ENCODE results near the gene BHMT. TPM values are rescaled to one million over a fixed set of nuclear protein-coding genes. Genes with fewer than 3 reads are reported as not detected.

Gene BHMT
- total and polyA plus RNA-seq, 2 experiments from 2014 or later = 2.6 to 4.2 TPM

GRCh38 chr5:79168031-79168430, 56.4 kb downstream of the BHMT start:
- Histone ChIP-seq H3K4me2 (no peak overlapping the region), H2AFZ (no peak overlapping the region), H3K36me3 (ENCODE audit: insufficient read depth) (no peaks in the 10 kb centered on the region), H3K4me1 (ENCODE audit: insufficient read depth) (peaks cover 17% of the 10 kb centered on the region), H4K20me1 (replicated peaks; ENCODE audit: insufficient read depth) (no peaks in the 10 kb centered on the region), H3K9me2 (ENCODE audit: insufficient read depth) (0 out of 2 replicates have a peak, but pooled peaks cover 2% of the 10 kb centered on the region), H3K4me3 (no peak overlapping the region), H3K79me2 (replicated peaks; ENCODE audit: insufficient read depth) (no peaks in the 10 kb centered on the region), H3K27ac (ENCODE audit: low read depth) (no peak overlapping the region), H3F3A (replicated peaks; ENCODE audit: low read depth) (no peaks in the 10 kb centered on the region), H3K27me3 (ENCODE audit: insufficient read depth) (no peaks in the 10 kb centered on the region)
- no peak overlapping the region for H3K27ac Mint-ChIP-seq
- peaks cover 3% of the 10 kb centered on the region for H3K27me3 Mint-ChIP-seq (ENCODE audit: insufficient read depth, low read depth, poor library complexity)
- TF ChIP-seq REST (IDR thresholded peaks at IDR 0.05; ENCODE audit: unreplicated experiment) = no peak
- TF ChIP-seq POLR2AphosphoS5 (IDR thresholded peaks at IDR 0.05; ENCODE audit: low read depth) = no peak
- no peak for TF ChIP-seq STAT1 (IDR thresholded peaks at IDR 0.05; ENCODE audit: unreplicated experiment)
- TF ChIP-seq NANOG (IDR thresholded peaks at IDR 0.05; ENCODE audit: borderline replicate concordance) = no peak
- no peak for TF ChIP-seq EZH2 (IDR thresholded peaks at IDR 0.05; ENCODE audit: low read depth, unreplicated experiment)
- DNase-seq (ENCODE audit: low spot score) (no peak), ATAC-seq (no peak)
- no peaks in the 10 kb centered on the region for H3K9me3 Mint-ChIP-seq
- H3K36me3 Mint-ChIP-seq (ENCODE audit: low read depth) = no peaks in the 10 kb centered on the region
- H3K4me3 Mint-ChIP-seq = no peak overlapping the region
- H3K4me1 Mint-ChIP-seq = peaks cover 11% of the 10 kb centered on the region

GRCh38 chr5:79170661-79171060, 59.1 kb downstream of the BHMT start:
- H3K9me2 ChIP-seq (ENCODE audit: insufficient read depth) = 0 out of 2 replicates have a peak, but pooled peaks cover 2% of the 10 kb centered on the region
- Mint-ChIP-seq H3K4me3 (no peak overlapping the region), H3K27ac (no peak overlapping the region), H3K36me3 (ENCODE audit: low read depth) (no peaks in the 10 kb centered on the region), H3K4me1 (peaks cover 20% of the 10 kb centered on the region), H3K9me3 (no peaks in the 10 kb centered on the region), H3K27me3 (ENCODE audit: insufficient read depth, low read depth, poor library complexity) (peaks cover 3% of the 10 kb centered on the region)
- H3F3A ChIP-seq (replicated peaks; ENCODE audit: low read depth) = no peaks in the 10 kb centered on the region
- no peak overlapping the region for H3K4me2 ChIP-seq
- H3K79me2 ChIP-seq (replicated peaks; ENCODE audit: insufficient read depth) = no peaks in the 10 kb centered on the region
- H3K4me3 ChIP-seq = no peak overlapping the region
- DNase-seq (ENCODE audit: low spot score) (no peak), ATAC-seq (no peak)
- H2AFZ ChIP-seq = no peak overlapping the region
- no peaks in the 10 kb centered on the region for H3K36me3 ChIP-seq (ENCODE audit: insufficient read depth)
- no peaks in the 10 kb centered on the region for H3K27me3 ChIP-seq (ENCODE audit: insufficient read depth)
- H4K20me1 ChIP-seq (replicated peaks; ENCODE audit: insufficient read depth) = no peaks in the 10 kb centered on the region
- H3K27ac ChIP-seq (ENCODE audit: low read depth) = no peak overlapping the region
- peaks cover 20% of the 10 kb centered on the region for H3K4me1 ChIP-seq (ENCODE audit: insufficient read depth)
- TF ChIP-seq STAT1 (IDR thresholded peaks at IDR 0.05; ENCODE audit: unreplicated experiment) (no peak), NANOG (IDR thresholded peaks at IDR 0.05; ENCODE audit: borderline replicate concordance) (no peak), ETS1 (IDR thresholded peaks at IDR 0.05) (no peak), EZH2phosphoT487 (IDR thresholded peaks at IDR 0.05; ENCODE audit: unreplicated experiment) (no peak), JUNB (IDR thresholded peaks at IDR 0.05; ENCODE audit: unreplicated experiment) (no peak), CTCF (conservative IDR thresholded peaks at IDR 0.05; ENCODE audit: low read depth in 2 of 2) (no peak), ZNF462 (CRISPR knock-in tag; IDR thresholded peaks at IDR 0.05) (no peak)

Measured in GM23338 (cell line).